NCI-H2227 (cell line): ENCODE measurements around the gene GSTO2.

Source experiments
- DNase-seq: peaks from one replicate; lab custom pipeline; 2025; ENCODE audit not compliant: unreplicated experiment; lab: John Stamatoyannopoulos, UW

The GSTO2 gene

DNA sequence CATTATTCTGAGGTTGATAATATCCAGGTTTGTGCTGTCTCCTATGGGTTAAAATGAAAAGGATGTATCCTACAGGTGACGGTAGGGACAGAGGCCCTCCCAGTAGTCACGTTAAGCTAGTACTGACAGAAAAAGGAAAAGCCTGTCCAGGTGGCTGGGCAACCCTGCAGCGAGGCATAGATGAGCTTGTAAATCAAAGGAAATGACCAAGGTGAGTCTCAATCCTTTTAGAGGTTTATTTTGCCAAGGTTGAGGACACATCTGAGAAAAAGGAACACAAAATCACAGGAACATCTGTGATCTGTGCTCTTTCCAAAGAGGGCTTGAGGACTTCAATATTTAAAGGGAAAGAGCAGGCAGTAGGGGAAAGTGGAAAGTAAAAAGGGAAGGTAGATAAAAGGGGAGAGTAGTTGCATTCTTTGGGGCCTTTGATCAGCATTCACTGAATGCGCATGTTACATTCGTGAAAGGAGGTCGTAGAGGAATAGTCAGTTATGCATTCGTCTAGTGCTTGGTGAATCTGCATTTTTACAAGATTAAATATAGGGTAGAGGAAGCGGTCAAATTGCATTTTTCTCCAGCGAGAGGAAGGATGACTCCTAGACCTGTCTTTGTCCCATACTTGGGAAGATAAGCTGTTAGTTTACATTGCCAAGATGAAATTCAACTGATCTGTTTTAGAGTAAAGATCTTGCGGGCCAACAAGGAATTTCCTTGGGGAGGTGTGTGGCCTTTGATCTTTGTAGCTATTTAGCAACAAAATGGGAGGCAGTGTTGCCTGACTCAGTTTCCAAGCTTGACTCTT, 15.2 kb upstream of the GSTO2 start:
- no peak for DNase-seq

DNA sequence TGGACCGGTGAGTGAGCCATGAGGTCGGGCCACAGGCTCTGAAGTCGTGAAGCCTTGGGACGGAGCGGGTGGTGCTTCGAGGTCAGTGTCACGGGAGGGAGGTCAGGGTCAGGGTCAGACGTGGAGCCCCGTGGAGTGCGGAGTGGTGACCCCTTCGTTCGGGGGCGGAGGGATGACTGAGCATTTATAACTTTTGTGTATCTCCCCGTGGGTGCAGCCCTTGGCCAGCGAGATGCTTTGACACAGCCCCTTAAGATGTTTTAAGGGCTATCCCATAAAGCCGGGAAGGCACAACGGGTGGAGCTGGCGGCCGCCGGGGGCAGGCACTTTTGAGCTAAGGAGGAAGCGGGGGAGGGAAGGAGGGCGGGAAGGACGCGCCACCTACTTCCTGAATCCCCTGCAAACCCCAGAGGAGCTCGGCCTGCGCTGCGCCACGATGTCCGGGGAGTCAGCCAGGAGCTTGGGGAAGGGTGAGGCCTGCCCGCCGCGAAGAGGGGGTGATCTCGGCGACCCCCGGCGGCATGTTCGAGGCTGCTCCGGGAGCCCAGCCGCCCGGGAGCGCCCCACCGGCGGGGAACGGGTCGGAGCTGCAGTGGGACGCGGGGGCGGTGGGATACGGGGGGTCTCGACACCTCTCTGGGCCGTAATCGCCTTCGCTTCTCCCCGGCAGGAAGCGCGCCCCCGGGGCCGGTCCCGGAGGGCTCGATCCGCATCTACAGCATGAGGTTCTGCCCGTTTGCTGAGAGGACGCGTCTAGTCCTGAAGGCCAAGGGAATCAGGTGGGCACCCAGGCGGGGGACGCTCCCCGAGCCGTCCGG, 14.3 kb upstream of the GSTO2 start, which contains the start of gene GSTO1:
Gene GSTO1, plus strand, starts transcription at position 400 of the 818 bp plus-strand sequence. Its CDS starts 37 bp downstream, at position 437.
- DNase-seq: peak; percentile 32

DNA sequence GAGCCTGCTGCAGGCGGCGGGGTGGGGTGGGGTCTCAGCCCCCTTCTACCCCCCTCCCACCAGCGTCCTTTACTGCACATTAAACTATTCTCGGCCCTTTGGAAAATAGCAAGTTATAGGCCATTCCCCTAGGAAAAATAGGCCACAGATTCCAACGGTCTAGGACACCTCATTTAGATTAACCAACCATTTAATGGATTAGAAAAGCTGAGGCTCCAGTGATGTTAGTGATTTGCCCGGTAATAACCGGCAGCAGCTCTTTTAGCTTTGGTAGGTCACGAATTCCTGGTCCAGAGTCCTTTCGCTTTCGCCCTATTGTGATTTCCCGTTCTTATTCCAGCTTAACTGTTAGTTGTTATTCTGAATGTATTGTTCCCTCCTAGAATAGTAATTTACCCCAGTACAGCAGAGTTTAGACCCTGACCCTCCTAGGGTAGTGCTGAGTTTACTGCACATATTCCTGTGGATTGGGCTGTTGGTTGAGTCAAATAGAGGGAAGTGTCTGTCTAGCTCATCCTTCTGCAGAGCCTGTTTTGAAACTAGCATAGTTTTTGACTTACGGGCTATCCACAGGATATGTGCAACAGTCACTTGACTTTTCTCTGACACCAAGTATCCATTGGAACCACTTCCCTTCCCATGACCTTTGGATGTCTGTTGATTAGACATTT, 13.5 kb upstream of the GSTO2 start:
- DNase-seq: no peak

DNA sequence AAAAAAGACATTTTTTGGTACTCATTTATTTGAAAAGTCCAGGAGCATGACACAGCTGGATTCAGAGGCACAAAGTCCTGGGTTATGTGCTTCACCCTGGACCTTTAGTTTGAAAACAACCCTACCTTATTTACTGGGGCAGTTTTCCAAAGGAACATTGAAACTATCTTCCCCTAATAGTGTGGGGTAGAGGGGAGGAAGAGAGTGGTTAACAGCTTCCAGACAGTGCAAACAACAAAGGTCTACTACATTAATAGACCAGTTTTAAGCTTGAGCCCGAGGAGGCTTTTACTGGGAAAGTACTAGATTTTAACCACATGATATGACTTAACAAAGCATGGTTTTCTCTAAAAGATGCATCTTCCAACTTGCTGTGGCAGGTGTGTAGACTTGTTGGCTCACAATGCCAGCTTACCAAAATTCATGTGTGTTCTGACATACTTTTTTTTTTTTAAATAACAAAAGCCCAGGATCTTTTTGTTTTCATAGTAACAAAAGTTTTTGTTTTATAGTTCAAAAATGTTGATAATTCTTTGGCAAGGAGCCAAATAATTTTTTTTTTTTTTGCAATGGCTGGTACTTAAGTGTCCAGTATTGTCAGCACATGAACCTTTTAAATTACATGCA, 12.5 kb upstream of the GSTO2 start:
- DNase-seq: no peak

DNA sequence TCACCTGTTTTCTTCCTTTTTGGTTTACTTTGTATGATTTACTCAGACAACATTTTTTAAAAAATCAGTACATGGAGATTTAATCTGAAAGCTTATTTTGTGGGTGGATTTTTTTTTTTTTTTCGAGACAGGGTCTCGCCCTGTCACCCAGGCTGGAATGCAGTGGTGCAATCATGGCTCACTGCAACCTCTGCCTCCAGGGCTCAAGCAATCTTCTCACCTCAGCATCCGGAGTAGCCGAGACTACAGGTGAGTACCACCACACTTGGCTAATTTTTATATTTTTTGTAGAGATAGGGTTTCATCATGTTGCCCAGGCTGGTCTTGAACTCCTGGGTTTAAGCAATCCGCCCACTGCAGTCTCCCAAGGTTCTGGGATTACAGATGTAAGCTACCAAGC, 11.7 kb upstream of the GSTO2 start:
- no peak for DNase-seq

DNA sequence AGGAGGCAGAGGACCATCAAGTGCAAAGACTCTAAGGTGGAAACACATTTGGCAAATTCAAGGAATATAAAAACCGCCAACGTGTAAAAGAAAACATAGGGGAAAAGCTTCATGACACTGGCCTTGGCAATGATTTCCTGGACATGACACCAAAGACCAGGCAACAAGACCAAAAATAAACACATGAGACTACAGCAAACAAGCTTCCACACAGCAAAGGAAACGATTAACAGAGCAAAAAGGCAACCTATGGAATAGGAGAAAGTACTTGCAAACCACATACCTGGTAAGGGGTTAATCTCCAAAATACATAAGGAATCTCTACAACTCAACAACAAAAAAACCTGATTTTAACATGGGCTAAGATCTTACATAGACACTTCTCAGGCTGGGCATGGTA, 10.8 kb upstream of the GSTO2 start:
- DNase-seq: no peak

DNA sequence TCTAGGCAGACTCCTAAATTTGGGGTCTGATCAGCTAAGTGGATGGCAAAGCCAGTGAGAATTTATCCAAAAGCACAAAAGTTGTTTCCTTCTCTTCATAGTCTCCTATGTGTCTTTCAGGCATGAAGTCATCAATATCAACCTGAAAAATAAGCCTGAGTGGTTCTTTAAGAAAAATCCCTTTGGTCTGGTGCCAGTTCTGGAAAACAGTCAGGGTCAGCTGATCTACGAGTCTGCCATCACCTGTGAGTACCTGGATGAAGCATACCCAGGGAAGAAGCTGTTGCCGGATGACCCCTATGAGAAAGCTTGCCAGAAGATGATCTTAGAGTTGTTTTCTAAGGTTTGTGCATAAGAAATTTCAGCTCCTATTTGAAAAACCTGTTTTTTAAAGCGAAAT, 9.5 kb upstream of the GSTO2 start:
- no peak for DNase-seq

DNA sequence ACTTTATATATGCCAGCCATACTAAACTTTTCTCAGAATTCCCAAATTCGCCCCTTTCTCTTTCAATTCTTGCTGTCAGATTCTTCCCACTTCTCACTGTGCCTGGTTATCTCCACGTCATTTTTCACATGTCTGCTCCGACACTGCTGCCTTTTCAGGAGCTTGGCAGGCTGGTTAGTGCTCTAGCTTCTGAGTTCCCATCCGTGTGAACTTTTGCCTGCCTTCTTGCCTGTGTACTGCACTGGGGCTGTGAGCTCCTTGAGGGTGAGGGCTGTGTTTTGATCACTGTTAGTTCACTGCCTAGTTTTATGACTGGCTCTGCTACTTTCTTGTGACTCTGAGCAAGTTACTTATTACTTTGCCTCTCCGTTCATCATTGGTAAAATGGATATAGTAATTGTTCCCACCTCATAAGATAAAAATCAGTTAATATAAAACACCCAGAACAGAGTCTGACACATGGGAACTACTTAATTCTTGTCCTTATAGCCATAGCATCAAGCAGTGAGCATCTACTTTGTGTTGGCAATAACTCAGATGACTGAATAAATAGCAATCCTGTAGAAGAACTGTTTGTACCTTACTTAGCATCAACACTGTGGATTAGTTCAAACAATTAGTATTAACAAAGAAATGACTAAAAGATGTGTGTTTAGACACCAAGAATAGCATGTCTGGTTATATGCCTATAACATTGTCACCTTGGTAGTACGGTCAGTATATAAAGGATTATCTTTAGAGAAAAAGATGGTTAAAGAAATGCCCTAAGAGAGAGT, 8.8 kb upstream of the GSTO2 start:
- DNase-seq: no peak

DNA sequence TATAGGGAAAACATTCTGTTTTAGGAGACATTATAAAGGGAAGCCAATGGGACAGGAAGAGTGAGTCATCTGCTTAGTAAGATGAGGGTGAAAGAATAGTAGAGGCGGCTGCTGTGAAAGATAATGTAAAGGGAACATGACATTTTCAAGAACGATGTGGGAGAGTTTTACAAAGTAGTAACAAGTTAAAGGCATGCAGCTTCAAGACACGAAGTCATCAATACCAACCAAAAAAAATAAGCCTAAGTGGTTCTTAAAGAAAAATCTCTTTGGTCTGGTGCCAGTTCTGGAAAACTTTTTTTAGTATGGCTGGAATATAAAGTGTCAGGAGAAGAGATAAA, 8.2 kb upstream of the GSTO2 start:
- DNase-seq: no peak

DNA sequence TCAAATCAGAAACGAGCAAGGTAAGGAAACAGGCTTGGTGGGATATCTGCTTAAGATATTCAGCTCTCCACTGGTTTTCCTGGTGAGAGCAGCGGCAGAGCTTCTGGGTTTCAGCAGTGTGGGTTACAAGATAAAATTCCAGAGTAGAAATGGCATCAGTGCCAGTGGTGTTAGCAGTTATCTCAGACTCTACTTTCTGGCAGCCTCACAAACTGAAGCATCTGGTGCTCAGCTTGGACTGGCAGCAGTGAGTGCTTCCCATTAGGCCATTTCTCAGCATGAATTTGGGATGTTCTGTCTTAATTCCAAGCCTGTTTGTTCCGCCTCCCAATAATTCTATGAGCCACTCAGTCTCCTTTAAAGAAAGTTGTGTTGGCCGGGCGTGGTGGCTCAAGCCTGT, 6.9 kb upstream of the GSTO2 start:
- no peak for DNase-seq

DNA sequence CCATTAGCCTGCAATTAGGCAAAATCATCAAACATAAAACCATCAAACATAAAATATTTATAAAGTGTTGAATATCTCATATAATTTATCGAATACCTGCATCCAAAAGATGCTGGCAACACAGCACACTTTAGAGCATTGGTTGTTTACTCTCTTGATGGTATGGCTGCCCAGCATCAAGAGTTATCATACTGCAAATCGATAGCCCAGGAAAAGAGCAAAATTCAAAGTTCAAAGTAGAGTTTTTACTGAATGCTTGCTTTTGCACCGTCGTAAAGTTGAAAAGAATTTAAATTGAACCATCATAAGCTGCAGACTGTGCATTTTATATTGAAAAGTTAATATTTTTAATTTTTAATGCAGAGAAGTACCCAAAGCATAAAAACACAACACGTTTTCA, 4.2 kb upstream of the GSTO2 start:
- no peak for DNase-seq

DNA sequence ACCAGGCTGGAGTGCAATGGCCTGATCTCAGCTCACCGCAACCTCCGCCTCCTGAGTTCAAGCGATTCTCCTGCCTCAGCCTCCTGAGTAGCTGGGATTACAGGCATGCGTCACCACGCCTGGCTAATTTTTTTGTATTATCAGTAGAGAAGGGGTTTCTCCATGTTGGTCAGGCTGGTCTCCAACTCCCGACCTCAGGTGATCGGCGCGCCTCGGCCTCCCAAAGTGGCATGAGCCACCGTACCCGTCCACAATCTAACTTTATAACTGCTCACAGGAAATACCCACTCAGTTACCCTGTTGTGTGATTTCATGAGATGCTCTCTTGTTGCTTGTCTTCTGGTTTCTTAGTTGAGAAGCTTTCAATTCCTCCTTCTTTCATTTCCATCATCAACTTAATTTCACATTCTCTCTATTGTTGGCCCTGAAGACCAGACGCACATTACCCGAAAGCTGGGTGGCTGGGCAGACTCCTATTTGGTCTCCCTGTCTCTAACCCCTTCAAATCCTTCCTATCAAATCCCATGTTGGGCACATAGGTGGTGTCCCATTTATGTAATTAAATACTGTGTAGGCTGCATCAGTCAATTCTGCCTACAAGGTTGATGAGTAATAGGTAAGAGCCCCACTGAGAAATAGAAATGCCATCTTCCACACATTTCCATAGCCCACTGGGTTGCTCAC, 1.1 kb upstream of the GSTO2 start:
- no peak for DNase-seq

DNA sequence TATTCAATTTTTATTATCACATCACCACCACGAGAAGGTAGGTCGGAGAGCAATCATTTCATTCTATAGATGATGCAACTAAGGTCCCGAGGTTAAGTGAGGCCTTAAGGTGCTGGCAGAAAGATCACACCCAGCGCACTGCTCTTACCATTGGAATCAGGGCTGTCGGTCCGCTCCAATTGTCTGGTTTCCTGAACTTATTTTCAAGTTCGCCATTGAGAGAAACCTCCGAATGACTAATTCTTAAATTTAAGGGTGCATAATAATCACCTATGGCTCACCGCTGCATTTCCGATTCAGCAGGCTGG, 625 bp upstream of the GSTO2 start:
- DNase-seq: no peak

DNA sequence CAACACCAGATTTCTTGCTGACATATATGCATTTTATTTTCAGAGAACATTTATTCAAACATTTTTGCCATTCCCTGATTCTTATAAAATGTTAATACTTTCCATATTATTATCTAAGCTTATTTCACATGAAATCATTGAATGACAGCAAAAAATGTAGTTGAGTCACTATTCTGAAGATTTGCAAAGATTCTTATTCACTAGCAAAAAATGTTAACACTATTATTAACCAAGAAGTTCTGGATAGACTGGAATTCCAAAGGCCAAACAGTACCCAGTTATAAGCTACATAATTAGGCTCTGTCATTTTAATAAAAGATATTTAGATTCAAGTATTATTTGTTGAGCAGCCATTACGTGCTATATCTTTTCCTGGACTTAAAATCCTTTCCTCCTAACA, 4.3 kb downstream of the GSTO2 start:
- DNase-seq: no peak

DNA sequence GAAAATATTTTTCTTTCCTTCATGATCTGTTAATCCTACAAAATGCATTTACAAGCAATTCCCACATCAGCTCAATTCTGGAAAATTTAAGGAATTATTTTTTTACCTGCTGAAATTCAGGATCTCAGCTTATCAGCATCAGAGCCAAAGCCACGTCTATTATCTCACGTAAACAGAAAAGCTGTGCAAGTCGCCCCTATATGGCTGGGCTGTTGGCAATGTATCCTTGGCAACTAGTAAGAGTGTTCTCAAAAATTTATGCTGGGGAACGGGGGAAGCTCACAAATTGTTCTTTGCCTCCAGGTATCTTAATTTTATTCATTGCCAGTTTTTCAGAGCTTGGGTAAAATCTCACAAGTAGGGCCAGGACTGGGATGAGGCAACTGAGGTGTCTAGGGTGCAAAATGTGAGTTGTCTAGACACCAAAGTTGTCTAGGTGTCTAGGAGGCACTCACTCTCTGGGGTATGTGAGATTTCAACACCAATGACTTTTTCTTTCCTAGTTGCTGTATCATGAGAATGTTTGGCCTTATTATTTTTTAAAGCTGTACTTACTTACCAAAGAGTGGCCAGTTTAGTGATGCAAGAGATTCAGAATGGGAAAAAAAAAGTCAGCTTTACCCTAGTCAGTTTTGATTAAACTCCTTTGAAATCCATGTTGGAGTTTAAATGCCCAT, 5.1 kb downstream of the GSTO2 start:
- no peak for DNase-seq

DNA sequence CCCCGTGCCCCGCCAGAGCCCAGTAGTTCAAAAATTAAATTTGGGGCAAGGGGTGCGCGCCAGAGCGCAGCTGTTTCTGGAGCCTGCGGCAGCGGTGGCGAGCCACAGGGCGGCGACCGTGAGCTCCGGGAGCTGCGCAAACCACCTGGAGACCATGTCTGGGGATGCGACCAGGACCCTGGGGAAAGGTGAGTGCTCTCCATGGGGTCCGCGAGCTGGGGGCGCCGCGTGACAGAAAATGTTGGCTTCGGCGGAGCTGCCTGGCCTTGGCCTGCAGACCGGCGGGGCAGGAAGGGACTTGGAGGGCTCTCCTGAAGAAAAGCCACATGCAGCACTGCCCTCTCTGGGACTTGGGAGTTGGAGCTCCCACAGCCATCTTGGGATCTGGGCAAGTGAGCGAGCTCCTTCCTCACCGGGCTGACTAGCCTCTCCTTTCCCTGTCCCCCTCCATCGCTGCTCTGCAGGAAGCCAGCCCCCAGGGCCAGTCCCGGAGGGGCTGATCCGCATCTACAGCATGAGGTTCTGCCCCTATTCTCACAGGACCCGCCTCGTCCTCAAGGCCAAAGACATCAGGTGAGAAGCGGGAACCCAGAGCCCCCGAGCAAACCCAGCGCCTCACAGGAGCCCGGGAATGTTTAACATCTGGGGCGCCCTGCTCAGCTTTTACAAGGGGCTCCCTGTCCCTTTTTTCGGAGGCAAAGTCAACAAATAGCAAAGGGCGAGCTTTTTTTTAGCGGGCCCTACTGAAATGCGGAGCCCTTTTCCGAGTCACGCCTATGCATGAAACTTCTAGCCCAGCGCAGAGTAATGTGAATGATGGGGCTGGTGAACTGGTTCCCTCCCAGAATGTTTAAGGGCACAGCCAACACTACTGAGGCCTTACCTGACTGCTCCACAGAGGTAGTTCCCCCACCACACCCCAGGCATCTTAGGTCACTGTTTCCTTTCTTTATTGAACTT, 6.1 kb downstream of the GSTO2 start:
- DNase-seq: peak; percentile 41

DNA sequence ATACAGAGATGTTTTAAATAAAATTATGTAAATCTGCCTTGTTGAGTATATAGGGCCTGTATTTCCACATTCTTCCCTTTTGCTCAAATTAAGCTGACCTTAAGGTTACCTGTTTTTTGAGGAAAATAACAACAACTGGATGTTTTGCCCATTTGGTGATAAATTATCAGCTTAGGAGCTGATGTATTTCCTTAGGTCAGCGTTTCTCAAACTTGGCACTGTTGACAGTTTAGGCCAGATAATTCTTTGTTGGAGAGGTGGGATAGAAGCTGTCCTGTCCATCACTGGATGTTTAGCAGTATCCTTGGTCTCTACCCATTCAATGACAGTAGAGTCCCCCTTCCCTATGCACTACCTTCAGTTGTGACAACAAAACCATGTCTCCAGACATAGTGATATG, 7.2 kb downstream of the GSTO2 start:
- no peak for DNase-seq

DNA sequence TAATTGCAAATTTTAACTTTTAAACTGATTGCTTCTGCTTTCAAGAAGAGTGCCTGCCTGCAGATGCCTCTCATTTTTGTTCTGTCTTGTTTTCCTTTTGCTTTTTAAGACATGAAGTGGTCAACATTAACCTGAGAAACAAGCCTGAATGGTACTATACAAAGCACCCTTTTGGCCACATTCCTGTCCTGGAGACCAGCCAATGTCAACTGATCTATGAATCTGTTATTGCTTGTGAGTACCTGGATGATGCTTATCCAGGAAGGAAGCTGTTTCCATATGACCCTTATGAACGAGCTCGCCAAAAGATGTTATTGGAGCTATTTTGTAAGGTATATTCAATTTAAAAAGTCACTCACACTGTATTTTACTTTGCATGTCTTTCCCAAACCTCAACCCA, 8.8 kb downstream of the GSTO2 start:
- DNase-seq: no peak
